ENCODE measurements around the gene GGCX. TPM values are rescaled to one million over a fixed set of nuclear protein-coding genes. Genes with fewer than 3 reads are reported as not detected.
"Not testable (repeated sequence)": the region's sequence is repeated elsewhere in the genome, so short reads cannot be mapped to it uniquely, and the experiment has no call there.

GGCX gene
- total RNA-seq, 2 donors from 2014 or later: 28.4 to 38.4 TPM

GRCh38 chr2:85604568-85605339 lies 43.5 kb upstream of the GGCX start:
- Histone ChIP-seq H3K27me3 (replicated peaks; ENCODE audit: insufficient read depth) (no peaks in the 10 kb centered on the region), H3K4me3 (peak overlapping the region; percentile 20), H3K27ac (peak overlapping the region; percentile 60 to 85), H3K4me1 (ENCODE audit: control insufficient read depth in 1 of 2, low read depth in 2 of 2) (peaks cover 34 to 69% of the 10 kb centered on the region in 2 donors), H3K9me3 (no peaks in the 10 kb centered on the region), H3K36me3 (peaks cover 4% of the 10 kb centered on the region)
- DNase-seq (ENCODE audit: low spot score) (no peak), ATAC-seq (ENCODE audit: insufficient number of reproducible peaks, low FRiP score, low read depth) (no peak)
- TF ChIP-seq CTCF (IDR thresholded peaks at IDR 0.05): no peak

GRCh38 chr2:85604133-85604444 lies 42.8 kb upstream of the GGCX start:
- Histone ChIP-seq H3K4me3 (peak overlapping the region; percentile 80), H3K4me1 (ENCODE audit: control insufficient read depth in 1 of 2, low read depth in 2 of 2) (peaks cover 34 to 66% of the 10 kb centered on the region in 2 donors), H3K27ac (peak overlapping the region; percentile 60 to 85)
- H3K36me3 ChIP-seq; H3K27me3 ChIP-seq (replicated peaks; ENCODE audit: insufficient read depth); ATAC-seq (ENCODE audit: insufficient number of reproducible peaks, low FRiP score, low read depth); H3K9me3 ChIP-seq; DNase-seq (ENCODE audit: low spot score): not testable (repeated sequence)

GRCh38 chr2:85602476-85603234 lies 41.4 kb upstream of the GGCX start, which contains the start of gene TMEM150A:
TMEM150A (minus strand) TSS chr2:85602698; CDS start chr2:85601948, 750 bp downstream.
- H3K27ac ChIP-seq: peak within 1 kb of the TSS; percentile 81 to 85
- no peaks in the 10 kb centered on the region for H3K27me3 ChIP-seq (replicated peaks; ENCODE audit: insufficient read depth)
- H3K4me1 ChIP-seq (ENCODE audit: control insufficient read depth in 1 of 2, low read depth in 2 of 2): peaks cover 34 to 54% of the 10 kb centered on the region in 2 donors
- ATAC-seq (ENCODE audit: insufficient number of reproducible peaks, low FRiP score, low read depth): peak; percentile 91
- DNase-seq (ENCODE audit: low spot score): peak; percentile 83
- peak within 1 kb of the TSS; percentile 80 for H3K4me3 ChIP-seq
- H3K9me3 ChIP-seq: no peaks in the 10 kb centered on the region
- TF ChIP-seq CTCF (IDR thresholded peaks at IDR 0.05): peak; percentile 57
- H3K36me3 ChIP-seq: peaks cover 15% of the 10 kb centered on the region

GRCh38 chr2:85601771-85602475 lies 40.6 kb upstream of the GGCX start:
- peaks cover 34 to 54% of the 10 kb centered on the region in 2 donors for H3K4me1 ChIP-seq (ENCODE audit: control insufficient read depth in 1 of 2, low read depth in 2 of 2)
- ATAC-seq (ENCODE audit: insufficient number of reproducible peaks, low FRiP score, low read depth) (peak; percentile 29), DNase-seq (ENCODE audit: low spot score) (no peak)
- peaks cover 14% of the 10 kb centered on the region for H3K36me3 ChIP-seq
- H3K27me3 ChIP-seq (replicated peaks; ENCODE audit: insufficient read depth): no peaks in the 10 kb centered on the region
- peak overlapping the region; percentile 67 to 85 for H3K27ac ChIP-seq
- no peak for TF ChIP-seq CTCF (IDR thresholded peaks at IDR 0.05)
- H3K4me3 ChIP-seq: peak overlapping the region; percentile 80
- H3K9me3 ChIP-seq: no peaks in the 10 kb centered on the region

GRCh38 chr2:85600951-85601770 lies 39.9 kb upstream of the GGCX start:
- peak overlapping the region; percentile 67 to 85 for H3K27ac ChIP-seq
- no peaks in the 10 kb centered on the region for H3K9me3 ChIP-seq
- peaks cover 15% of the 10 kb centered on the region for H3K36me3 ChIP-seq
- no peak for TF ChIP-seq CTCF (IDR thresholded peaks at IDR 0.05)
- peaks cover 35 to 54% of the 10 kb centered on the region in 2 donors for H3K4me1 ChIP-seq (ENCODE audit: control insufficient read depth in 1 of 2, low read depth in 2 of 2)
- DNase-seq (ENCODE audit: low spot score) (no peak), ATAC-seq (ENCODE audit: insufficient number of reproducible peaks, low FRiP score, low read depth) (no peak)
- peak overlapping the region; percentile 80 for H3K4me3 ChIP-seq
- no peaks in the 10 kb centered on the region for H3K27me3 ChIP-seq (replicated peaks; ENCODE audit: insufficient read depth)
